Ascending aorta (tissue), 2 donors: ENCODE results near the gene VILL. TPM values are rescaled to one million over a fixed set of nuclear protein-coding genes. Genes with fewer than 3 reads are reported as not detected.

Source experiments
- DNase-seq, 2 donors: peaks; one replicate each; pipeline ENCODE4 v3.0.0-alpha.2; 2019; ENCODE audit warnings: low spot score in 2 of 2
- H3K27ac ChIP-seq, 2 donors: fragments of 200-600 bp; sonication (generic); one replicate each; pipeline ENCODE4 v1.5.1; 2016 to 2017; ENCODE audit warnings: mild to moderate bottlenecking in 1 of 2
- H3K27me3 ChIP-seq: fragments of 200-600 bp; sonication (generic); one replicate; pipeline ENCODE4 v1.5.1; 2017
- H3K36me3 ChIP-seq, 2 donors: fragments of 200-600 bp; sonication (generic); one replicate each; pipeline ENCODE4 v1.5.1; 2016
- H3K4me1 ChIP-seq, 2 donors: fragments of 200-600 bp; sonication (generic); one replicate each; pipeline ENCODE4 v1.5.1; 2016 to 2017; ENCODE audit warnings: mild to moderate bottlenecking in 1 of 2
- H3K4me3 ChIP-seq, 2 donors: fragments of 200-600 bp; sonication (generic); one replicate each; pipeline ENCODE4 v1.5.1; 2016 to 2017; ENCODE audit warnings: mild to moderate bottlenecking in 1 of 2
- H3K9me3 ChIP-seq, 2 donors: fragments of 200-600 bp; sonication (generic); one replicate each; pipeline ENCODE4 v1.5.1; 2016
- intact Hi-C: fragments of 100-400 bp; cut with DNase I; formaldehyde crosslinking; loops from one replicate; pipeline ENCODE4 v1.15.1; 2023
- total RNA-seq: library from RNA; depleted of rRNA; stranded (reverse); fragments of >200 nt; gene quantifications from one replicate; pipeline ENCODE4 v1.1.0, GENCODE V29; 2016
- TF ChIP-seq, protein P1 (sequence below), 3 experiments: fragments of 200-600 bp in 2 of 3; fragments of 450-650 bp in 1 of 3; sonication (generic) in 2 of 3; IDR thresholded peaks; one replicate each; pipeline ENCODE4 v1.5.1; 2016 to 2019; ENCODE audit warnings: antibody characterized with exemption in 3 of 3, mild to moderate bottlenecking in 1 of 3, moderate library complexity in 1 of 3

The VILL gene
- total RNA-seq, 1 donor from 2014 or later: 6.3 TPM

DNA sequence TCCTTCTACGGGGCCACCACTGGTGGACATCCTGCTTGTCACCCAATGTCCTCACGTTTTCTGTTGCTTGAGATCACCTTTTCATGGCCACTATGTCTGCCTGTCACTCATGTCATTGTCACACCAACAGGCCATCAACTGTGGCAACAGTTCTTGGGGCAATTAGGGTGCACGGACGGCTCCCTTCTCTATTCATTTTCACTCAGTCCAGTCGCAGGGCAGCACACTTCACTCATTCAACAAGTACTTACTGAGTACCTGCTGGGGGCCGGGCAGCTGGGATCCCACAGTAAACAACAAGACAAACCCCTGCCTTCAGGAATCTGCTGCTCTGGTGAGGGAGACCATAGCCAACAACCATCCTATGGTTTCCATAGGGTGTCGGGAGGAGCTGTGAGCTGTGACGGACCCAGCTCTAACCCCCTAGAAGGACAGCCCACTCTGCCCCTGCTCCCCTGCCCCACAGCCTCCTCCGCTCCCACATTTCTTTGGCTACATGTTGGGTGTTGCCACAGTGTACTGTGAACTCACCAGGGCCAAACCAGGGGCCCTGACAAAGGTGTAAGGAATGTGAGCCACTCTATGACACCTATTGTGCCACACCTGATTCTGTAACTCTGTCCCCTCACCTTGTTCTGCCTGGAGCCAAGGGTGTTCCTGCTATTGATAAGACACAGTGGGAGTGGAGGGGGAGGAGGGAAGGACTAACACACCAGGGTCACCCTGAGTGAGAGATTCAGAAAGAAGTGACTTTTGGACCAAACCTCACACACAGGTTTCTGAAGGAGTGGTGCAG, 1.9 kb downstream of the VILL start:
- Histone ChIP-seq H3K4me1 (peaks cover 0 to 10% of the 10 kb centered on the region in 2 donors), H3K9me3 (no peaks in the 10 kb centered on the region), H3K27me3 (no peaks in the 10 kb centered on the region), H3K36me3 (no peaks in the 10 kb centered on the region), H3K27ac (no peak overlapping the region), H3K4me3 (no peak overlapping the region)
- DNase-seq: no peak
- TF ChIP-seq, protein P1, sequence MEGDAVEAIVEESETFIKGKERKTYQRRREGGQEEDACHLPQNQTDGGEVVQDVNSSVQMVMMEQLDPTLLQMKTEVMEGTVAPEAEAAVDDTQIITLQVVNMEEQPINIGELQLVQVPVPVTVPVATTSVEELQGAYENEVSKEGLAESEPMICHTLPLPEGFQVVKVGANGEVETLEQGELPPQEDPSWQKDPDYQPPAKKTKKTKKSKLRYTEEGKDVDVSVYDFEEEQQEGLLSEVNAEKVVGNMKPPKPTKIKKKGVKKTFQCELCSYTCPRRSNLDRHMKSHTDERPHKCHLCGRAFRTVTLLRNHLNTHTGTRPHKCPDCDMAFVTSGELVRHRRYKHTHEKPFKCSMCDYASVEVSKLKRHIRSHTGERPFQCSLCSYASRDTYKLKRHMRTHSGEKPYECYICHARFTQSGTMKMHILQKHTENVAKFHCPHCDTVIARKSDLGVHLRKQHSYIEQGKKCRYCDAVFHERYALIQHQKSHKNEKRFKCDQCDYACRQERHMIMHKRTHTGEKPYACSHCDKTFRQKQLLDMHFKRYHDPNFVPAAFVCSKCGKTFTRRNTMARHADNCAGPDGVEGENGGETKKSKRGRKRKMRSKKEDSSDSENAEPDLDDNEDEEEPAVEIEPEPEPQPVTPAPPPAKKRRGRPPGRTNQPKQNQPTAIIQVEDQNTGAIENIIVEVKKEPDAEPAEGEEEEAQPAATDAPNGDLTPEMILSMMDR (IDR thresholded peaks at IDR 0.05): no peak
- intact Hi-C loops: no loop called here

- Histone ChIP-seq H3K27me3 (no peaks in the 10 kb centered on the region), H3K9me3 (no peaks in the 10 kb centered on the region), H3K4me3 (no peak overlapping the region), H3K36me3 (no peaks in the 10 kb centered on the region), H3K27ac (no peak overlapping the region), H3K4me1 (peaks cover 0 to 13% of the 10 kb centered on the region in 2 donors)
- TF ChIP-seq, protein P1 (IDR thresholded peaks at IDR 0.05): no peak
- DNase-seq: no peak
- intact Hi-C loops: no loop called here
Measured at GRCh38 chr3:37993067-37993455, 2.5 kb downstream of the VILL start.

GRCh38 chr3:37993460-37993819, 2.9 kb downstream of the VILL start:
- TF ChIP-seq, protein P1 (IDR thresholded peaks at IDR 0.05): no peak
- Histone ChIP-seq H3K9me3 (no peaks in the 10 kb centered on the region), H3K4me3 (peak overlapping the region; percentile 67 to 78), H3K27ac (peak overlapping the region; percentile 66 to 73), H3K4me1 (peaks cover 0 to 17% of the 10 kb centered on the region in 2 donors), H3K36me3 (no peaks in the 10 kb centered on the region), H3K27me3 (no peaks in the 10 kb centered on the region)
- intact Hi-C loops: no loop called here
- DNase-seq: no peak

DNA sequence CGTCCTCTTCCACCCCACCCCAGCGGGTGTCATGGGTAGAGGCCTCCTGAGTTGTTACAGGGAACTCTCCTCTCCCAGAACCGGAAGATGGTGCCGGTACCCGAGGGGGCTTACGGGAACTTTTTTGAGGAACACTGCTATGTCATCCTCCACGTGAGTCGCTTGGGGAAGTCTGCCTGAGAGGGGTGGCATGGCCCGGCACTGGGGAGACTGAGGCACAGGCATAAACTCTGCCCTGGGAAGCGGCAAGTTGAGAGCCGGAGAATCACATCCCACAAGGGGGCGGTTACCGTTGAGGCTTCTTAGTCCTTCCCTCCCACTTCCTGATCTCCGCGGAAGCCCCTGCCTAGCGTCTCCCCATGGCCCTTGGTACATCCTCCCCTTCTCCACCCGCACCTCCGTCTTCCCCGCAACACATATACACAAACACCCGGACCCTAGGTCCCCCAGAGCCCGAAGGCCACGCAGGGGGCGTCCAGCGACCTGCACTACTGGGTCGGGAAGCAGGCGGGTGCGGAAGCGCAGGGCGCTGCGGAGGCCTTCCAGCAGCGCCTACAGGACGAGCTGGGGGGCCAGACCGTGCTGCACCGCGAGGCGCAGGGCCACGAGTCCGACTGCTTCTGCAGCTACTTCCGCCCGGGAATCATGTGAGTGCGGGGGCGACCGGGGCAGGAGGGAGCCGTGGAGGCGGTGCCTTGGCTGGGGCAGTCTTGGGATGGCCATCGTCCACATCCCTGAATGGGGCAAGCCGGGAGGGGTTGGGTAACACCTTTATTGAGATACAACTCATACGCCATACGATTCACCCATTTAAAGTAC, 3.4 kb downstream of the VILL start:
- Histone ChIP-seq H3K27ac (peak overlapping the region; percentile 66 to 73), H3K4me3 (peak overlapping the region; percentile 67 to 78), H3K4me1 (peaks cover 0 to 20% of the 10 kb centered on the region in 2 donors), H3K27me3 (no peaks in the 10 kb centered on the region), H3K9me3 (no peaks in the 10 kb centered on the region), H3K36me3 (no peaks in the 10 kb centered on the region)
- peak; percentile 73 to 88 for DNase-seq
- TF ChIP-seq, protein P1 (IDR thresholded peaks at IDR 0.05): no peak
- intact Hi-C loops: no loop called here

DNA sequence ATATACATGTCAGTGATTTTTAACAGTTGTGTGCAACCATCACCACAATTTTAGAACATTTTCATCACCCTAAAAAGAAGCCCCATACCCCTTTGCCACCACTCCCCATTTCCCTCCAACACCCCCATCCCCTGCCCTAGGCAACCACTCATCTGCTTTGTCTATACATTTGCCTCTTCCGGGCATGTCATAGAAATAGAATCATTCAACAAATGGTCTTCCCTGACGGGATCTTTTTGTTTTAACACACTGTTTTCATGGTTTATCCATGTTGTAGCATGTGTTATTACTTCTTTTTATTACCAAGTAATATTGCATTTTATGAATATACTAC, 4.0 kb downstream of the VILL start:
- peaks cover 0 to 20% of the 10 kb centered on the region in 2 donors for H3K4me1 ChIP-seq
- no peaks in the 10 kb centered on the region for H3K9me3 ChIP-seq
- DNase-seq: no peak
- TF ChIP-seq, protein P1 (IDR thresholded peaks at IDR 0.05): no peak
- H3K36me3 ChIP-seq: no peaks in the 10 kb centered on the region
- no peaks in the 10 kb centered on the region for H3K27me3 ChIP-seq
- peak overlapping the region; percentile 67 to 78 for H3K4me3 ChIP-seq
- peak overlapping the region in 1 of 2 donors; percentile 73 for H3K27ac ChIP-seq
- intact Hi-C loops: no loop called here
